ENCODE measurements around the gene TBC1D13. TPM values are rescaled to one million over a fixed set of nuclear protein-coding genes. Genes with fewer than 3 reads are reported as not detected.

The TBC1D13 gene
- total and polyA plus RNA-seq, 2 of the 4 experiments (the other 2 are of a cell fraction) = 9.1 to 26.4 TPM

DNA sequence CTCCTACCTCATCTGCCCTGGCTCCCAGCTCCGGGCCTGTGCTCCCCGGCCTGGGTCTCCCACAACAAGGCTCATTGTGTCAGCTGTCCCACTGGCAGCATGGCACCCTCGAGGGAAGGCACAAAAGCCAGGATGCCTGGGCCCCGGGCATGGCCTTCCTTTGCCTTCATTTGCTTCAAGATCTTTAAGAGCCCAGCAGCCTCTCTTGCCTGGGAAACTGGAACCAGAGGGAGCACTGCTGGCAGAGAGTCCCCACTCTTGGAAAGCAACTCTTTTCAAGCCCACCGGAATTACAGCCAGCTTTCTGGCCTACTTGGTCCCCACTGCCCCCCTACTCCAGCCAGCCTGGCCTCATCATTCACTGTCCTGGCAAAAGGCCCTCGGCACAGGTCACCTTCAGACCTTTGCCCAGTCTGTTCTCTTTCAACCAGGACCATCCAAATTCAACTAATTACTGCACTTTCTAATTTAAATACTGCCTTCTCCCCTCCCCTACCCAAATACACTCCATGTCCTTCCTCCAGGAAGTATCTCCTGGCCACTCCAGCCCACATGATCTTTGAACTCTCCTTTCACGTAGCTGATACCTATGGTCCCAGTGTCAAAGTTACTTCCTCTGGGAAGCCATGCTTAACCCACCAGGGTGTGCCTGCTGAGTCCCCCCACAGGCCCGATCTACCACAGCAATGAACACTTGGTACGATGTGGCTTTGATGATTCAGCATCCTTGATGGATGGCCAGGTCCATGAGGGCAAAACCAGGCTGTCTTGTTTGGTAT is 24.2 kb upstream of the TBC1D13 start:
- H3K4me1 ChIP-seq (ENCODE audit: control insufficient read depth, insufficient read depth, low read length) = no peaks in the 10 kb centered on the region
- H3K14ac ChIP-seq (replicated peaks; ENCODE audit: low read depth, low read length) = no peak overlapping the region
- dilution Hi-C loops (cut with HindIII; ENCODE audit: low sequenced_read_pairs, unreplicated experiment) (no loop called here), in situ Hi-C loops (cut with MboI; ENCODE audit: low sequenced_read_pairs) (no loop called here), intact Hi-C loops (cut with micrococcal nuclease) (no loop called here)
- WGBS, 2 experiments (ENCODE audit: extremely low coverage in 2 of 2, insufficient read length in 1 of 2) = 82% methylated on average over 5 of the region's 9 CpGs; no CpG with 5 or more reads in 1 of the 2 experiments
- H2AK9ac ChIP-seq (replicated peaks; ENCODE audit: low read depth, low read length, poor library complexity) = peak overlapping the region; percentile 37
- H3K9ac ChIP-seq (ENCODE audit: low read depth, low read length) = no peak overlapping the region
- CTCF ChIA-PET = no interaction called here
- no peak overlapping the region for H4K5ac ChIP-seq (ENCODE audit: low read depth, low read length)
- no peak overlapping the region for H4K8ac ChIP-seq (ENCODE audit: low read depth in 2 of 2, low read length in 2 of 2)
- no peak overlapping the region for H2BK20ac ChIP-seq (ENCODE audit: low read depth, low read length)
- no peaks in the 10 kb centered on the region for H3K9me3 ChIP-seq (ENCODE audit: control insufficient read depth, insufficient read depth, low read length)
- no peak overlapping the region for H2AFZ ChIP-seq (replicated peaks; ENCODE audit: low read length, poor library complexity)
- no peak overlapping the region for H4K91ac ChIP-seq (ENCODE audit: insufficient read depth, low read depth, low read length)
- no peak overlapping the region for H2BK5ac ChIP-seq (ENCODE audit: low read depth, low read length, poor library complexity, severe bottlenecking)
- no peak for DNase-seq
- no peak overlapping the region for H3K4ac ChIP-seq (ENCODE audit: low read depth, low read length)
- H2AK5ac ChIP-seq (ENCODE audit: low read depth, low read length) = no peak overlapping the region
- H3K56ac ChIP-seq (ENCODE audit: extremely low read depth, insufficient read depth, low read length) = no peak overlapping the region
- H3K27me3 ChIP-seq (ENCODE audit: control insufficient read depth, insufficient read depth, low read length) = no peaks in the 10 kb centered on the region
- peaks cover 4% of the 10 kb centered on the region for H3K36me3 ChIP-seq (ENCODE audit: control insufficient read depth, insufficient read depth, low read length)
- no TSS peak for BruUV-seq (replicated peaks)
- H3K4me2 ChIP-seq (ENCODE audit: low read depth, low read length) = no peak overlapping the region
- no peak overlapping the region for H3K27ac ChIP-seq (ENCODE audit: insufficient read depth, low read length)
- 0 out of 2 replicates have a peak, but pooled peaks cover 4% of the 10 kb centered on the region for H4K20me1 ChIP-seq (ENCODE audit: insufficient read depth, low read length)
- no peak overlapping the region for H3K4me3 ChIP-seq (ENCODE audit: insufficient read depth, low read depth, low read length)
- POLR2A ChIA-PET (ENCODE audit: unreplicated experiment) = no interaction called here
- no peak overlapping the region for H3K23ac ChIP-seq (ENCODE audit: low read depth, low read length)
- ATAC-seq (ENCODE audit: low read depth) = no peak
- H3K79me1 ChIP-seq (ENCODE audit: low read depth in 1 of 2, low read length in 2 of 2) = peaks cover 9 to 39% of the 10 kb centered on the region in 2 experiments
- no peaks in the 10 kb centered on the region for H3K9me1 ChIP-seq (ENCODE audit: insufficient read depth, low read length)
- TF ChIP-seq CHD1 (IDR thresholded peaks at IDR 0.05; ENCODE audit: low read depth, low read length) = no peak
- no peak for TF ChIP-seq POLR2A (IDR thresholded peaks at IDR 0.05; ENCODE audit: low read depth, low read length)
- TF ChIP-seq, protein P1, sequence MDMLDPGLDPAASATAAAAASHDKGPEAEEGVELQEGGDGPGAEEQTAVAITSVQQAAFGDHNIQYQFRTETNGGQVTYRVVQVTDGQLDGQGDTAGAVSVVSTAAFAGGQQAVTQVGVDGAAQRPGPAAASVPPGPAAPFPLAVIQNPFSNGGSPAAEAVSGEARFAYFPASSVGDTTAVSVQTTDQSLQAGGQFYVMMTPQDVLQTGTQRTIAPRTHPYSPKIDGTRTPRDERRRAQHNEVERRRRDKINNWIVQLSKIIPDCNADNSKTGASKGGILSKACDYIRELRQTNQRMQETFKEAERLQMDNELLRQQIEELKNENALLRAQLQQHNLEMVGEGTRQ (IDR thresholded peaks at IDR 0.05; ENCODE audit: low read depth, low read length) = no peak
- no peak for TF ChIP-seq MAZ (IDR thresholded peaks at IDR 0.05; ENCODE audit: borderline replicate concordance, low read depth, low read length)
- no peak for TF ChIP-seq SMC3 (IDR thresholded peaks at IDR 0.05; ENCODE audit: low read depth, low read length)
- no peak for TF ChIP-seq RFX5 (IDR thresholded peaks at IDR 0.05; ENCODE audit: low read depth, low read length)
- TF ChIP-seq, protein P2, sequence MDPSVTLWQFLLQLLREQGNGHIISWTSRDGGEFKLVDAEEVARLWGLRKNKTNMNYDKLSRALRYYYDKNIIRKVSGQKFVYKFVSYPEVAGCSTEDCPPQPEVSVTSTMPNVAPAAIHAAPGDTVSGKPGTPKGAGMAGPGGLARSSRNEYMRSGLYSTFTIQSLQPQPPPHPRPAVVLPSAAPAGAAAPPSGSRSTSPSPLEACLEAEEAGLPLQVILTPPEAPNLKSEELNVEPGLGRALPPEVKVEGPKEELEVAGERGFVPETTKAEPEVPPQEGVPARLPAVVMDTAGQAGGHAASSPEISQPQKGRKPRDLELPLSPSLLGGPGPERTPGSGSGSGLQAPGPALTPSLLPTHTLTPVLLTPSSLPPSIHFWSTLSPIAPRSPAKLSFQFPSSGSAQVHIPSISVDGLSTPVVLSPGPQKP (IDR thresholded peaks at IDR 0.05; ENCODE audit: borderline replicate concordance, low read depth, low read length) = no peak
- no peak for TF ChIP-seq FOS (IDR thresholded peaks at IDR 0.05; ENCODE audit: low read depth, low read length)
- no peak for TF ChIP-seq NFE2L2 (IDR thresholded peaks at IDR 0.05; ENCODE audit: low read depth, low read length)
- no peak for TF ChIP-seq RAD21 (IDR thresholded peaks at IDR 0.05; ENCODE audit: low read length)
- TF ChIP-seq BHLHE40 (IDR thresholded peaks at IDR 0.05; ENCODE audit: low read depth, low read length) = no peak
- no peak for TF ChIP-seq MAFK (IDR thresholded peaks at IDR 0.05; ENCODE audit: low read depth, low read length)
- TF ChIP-seq, protein P3, sequence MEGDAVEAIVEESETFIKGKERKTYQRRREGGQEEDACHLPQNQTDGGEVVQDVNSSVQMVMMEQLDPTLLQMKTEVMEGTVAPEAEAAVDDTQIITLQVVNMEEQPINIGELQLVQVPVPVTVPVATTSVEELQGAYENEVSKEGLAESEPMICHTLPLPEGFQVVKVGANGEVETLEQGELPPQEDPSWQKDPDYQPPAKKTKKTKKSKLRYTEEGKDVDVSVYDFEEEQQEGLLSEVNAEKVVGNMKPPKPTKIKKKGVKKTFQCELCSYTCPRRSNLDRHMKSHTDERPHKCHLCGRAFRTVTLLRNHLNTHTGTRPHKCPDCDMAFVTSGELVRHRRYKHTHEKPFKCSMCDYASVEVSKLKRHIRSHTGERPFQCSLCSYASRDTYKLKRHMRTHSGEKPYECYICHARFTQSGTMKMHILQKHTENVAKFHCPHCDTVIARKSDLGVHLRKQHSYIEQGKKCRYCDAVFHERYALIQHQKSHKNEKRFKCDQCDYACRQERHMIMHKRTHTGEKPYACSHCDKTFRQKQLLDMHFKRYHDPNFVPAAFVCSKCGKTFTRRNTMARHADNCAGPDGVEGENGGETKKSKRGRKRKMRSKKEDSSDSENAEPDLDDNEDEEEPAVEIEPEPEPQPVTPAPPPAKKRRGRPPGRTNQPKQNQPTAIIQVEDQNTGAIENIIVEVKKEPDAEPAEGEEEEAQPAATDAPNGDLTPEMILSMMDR (conservative IDR thresholded peaks at IDR 0.05; ENCODE audit: low read depth, low read length) = no peak
- TF ChIP-seq RCOR1 (IDR thresholded peaks at IDR 0.05; ENCODE audit: insufficient replicate concordance, low read length) = no peak
- H3K18ac ChIP-seq (ENCODE audit: low read depth, low read length) = no peak overlapping the region
- no peak overlapping the region for H2BK120ac ChIP-seq (ENCODE audit: low read depth, low read length)
- H2BK15ac ChIP-seq (ENCODE audit: low read depth, low read length) = no peak overlapping the region

Measured in IMR-90 (cell line).